ENCODE measurements around the gene PSMD1. TPM values are rescaled to one million over a fixed set of nuclear protein-coding genes. Genes with fewer than 3 reads are reported as not detected.
"Not testable (repeated sequence)": the region's sequence is repeated elsewhere in the genome, so short reads cannot be mapped to it uniquely, and the experiment has no call there.

The PSMD1 gene
- total RNA-seq, 1 experiment from 2014 or later: 164 TPM

DNA sequence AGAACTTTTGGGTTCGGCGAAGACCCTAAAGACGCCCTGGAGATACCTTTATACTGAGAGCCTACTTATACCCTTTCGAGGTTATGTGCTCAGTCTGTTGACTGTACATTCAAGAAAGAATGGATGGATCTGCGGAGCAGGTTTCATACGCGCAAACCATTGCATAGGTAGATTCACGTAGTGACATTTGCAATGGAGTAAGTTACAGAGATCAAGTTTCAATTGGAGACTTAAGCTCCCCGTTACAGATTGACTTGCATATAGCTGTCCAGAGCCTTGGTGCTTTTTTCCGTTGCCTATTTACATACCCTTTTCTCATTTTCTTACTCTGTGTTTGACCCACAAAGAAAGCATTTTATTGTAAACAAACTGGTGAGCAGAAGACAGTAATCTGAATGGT, 923 bp downstream of the PSMD1 start:
- H3K27me3 ChIP-seq (replicated peaks): no peaks in the 10 kb centered on the region
- H3K4me3 ChIP-seq: peak overlapping the region; percentile 88
- no peaks in the 10 kb centered on the region for H3K9me3 ChIP-seq (replicated peaks)
- peaks cover 35% of the 10 kb centered on the region for H3K36me3 ChIP-seq
- peaks cover 28% of the 10 kb centered on the region for H3K4me1 ChIP-seq (replicated peaks)
- DNase-seq (ENCODE audit: low read depth in 1 of 2, low spot score in 2 of 2): no peak
- peak overlapping the region; percentile 94 for H3K27ac ChIP-seq

DNA sequence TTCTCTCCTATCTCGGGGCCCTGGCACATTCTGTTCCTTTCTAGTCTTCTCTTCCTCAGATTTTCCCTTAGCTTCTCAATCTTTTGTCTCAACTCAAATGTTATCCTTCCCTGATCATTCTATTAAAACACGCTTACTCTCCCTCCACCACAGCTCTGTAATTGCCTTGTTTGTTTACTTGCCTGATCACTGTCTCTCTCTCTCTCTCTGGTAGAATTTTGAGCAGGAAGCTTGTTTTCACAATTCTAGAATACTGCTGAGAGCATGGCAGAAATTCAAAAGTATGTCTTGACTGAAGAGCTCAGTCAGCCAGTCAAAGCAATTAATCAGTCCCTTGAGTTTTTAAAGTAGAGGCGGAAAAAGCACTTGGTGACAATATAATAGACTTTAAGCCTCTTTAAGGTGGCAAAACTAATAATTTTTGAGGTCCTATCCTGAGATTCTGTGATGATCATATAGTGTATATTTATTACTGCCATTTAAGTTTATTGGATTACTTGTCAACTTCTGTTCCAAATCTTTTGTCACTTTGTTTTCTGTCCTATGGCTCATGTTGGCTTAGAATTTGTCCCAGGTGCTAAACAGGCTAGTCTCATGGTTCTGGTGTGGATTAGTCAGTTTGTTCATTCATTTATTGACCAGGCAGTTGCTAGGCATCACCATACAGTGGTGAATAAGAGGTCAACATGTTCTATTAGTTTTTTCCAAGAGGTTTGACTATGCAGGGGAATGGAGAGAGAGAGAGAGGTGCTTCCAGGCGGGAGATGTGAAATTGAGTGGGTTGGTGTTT, 2.3 kb downstream of the PSMD1 start:
- no peaks in the 10 kb centered on the region for H3K27me3 ChIP-seq (replicated peaks)
- peaks cover 48% of the 10 kb centered on the region for H3K36me3 ChIP-seq
- H3K4me3 ChIP-seq: no peak overlapping the region
- no peak for DNase-seq (ENCODE audit: low read depth in 1 of 2, low spot score in 2 of 2)
- H3K4me1 ChIP-seq (replicated peaks): peaks cover 20% of the 10 kb centered on the region
- no peaks in the 10 kb centered on the region for H3K9me3 ChIP-seq (replicated peaks)
- H3K27ac ChIP-seq: no peak overlapping the region

DNA sequence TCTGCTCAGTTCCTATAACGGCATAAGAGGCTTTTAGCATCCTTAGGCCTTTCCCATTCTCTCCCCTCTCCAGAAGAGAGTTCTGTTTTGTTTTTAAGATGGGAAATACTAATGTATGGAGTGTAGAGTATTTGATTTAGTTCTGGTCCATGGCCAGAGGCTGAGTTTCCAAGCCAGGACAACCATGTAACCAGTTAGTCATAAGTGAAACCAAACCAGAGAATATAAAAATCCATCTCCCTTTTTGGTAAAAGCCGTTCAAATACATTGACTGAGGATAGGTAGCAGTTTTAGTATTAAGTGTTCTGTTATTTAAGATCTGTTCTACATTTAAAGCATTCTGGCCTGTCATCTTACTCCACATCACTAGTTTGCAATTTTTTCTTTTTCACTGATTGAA, 3.1 kb downstream of the PSMD1 start:
- H3K4me3 ChIP-seq: no peak overlapping the region
- H3K27me3 ChIP-seq (replicated peaks): no peaks in the 10 kb centered on the region
- H3K9me3 ChIP-seq (replicated peaks): no peaks in the 10 kb centered on the region
- H3K27ac ChIP-seq: no peak overlapping the region
- peaks cover 56% of the 10 kb centered on the region for H3K36me3 ChIP-seq
- peaks cover 20% of the 10 kb centered on the region for H3K4me1 ChIP-seq (replicated peaks)
- no peak for DNase-seq (ENCODE audit: low read depth in 1 of 2, low spot score in 2 of 2)

DNA sequence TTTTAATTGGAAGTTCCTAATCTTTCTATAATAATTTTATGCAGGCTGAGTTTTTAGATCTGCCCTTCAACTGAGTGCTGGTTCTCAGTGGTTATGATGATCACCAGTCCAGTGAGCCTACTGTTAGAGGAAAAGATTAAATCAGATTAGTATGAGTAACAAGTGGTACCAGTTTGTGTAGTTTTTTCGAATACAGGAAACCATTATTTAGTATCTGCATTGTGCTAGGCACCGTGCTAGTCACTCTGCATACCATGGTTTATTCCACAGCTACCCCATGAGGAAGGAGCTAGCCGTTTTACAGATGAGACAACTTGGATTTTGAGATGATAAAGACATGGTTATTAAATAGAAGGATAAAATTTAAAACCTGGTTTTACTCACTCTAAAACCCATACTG, 6.1 kb downstream of the PSMD1 start:
- no peak for DNase-seq (ENCODE audit: low read depth in 1 of 2, low spot score in 2 of 2)
- H3K27ac ChIP-seq: no peak overlapping the region
- no peak overlapping the region for H3K4me3 ChIP-seq
- H3K9me3 ChIP-seq (replicated peaks): no peaks in the 10 kb centered on the region
- peaks cover 20% of the 10 kb centered on the region for H3K4me1 ChIP-seq (replicated peaks)
- peaks cover 77% of the 10 kb centered on the region for H3K36me3 ChIP-seq
- no peaks in the 10 kb centered on the region for H3K27me3 ChIP-seq (replicated peaks)

DNA sequence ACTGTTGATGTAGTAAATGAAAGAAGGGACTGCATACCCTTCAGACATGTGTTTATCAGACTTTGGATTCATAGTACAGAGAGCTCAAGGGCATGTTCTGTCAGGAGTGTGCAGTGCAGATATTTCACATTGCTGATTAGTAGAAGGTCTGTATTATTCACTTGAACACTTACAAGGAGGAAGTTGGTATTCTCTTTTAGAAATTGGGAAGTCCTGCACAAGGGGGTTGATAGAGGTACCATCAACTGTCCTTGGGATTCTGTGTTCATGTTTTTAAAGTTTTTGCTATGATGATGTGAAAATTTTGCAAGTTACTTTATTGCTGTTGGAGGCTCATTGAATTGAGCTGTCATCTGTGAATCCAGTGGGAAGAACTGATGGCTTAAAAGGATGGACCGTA, 6.7 kb downstream of the PSMD1 start:
- Histone ChIP-seq H3K4me3 (no peak overlapping the region), H3K9me3 (replicated peaks) (no peaks in the 10 kb centered on the region), H3K27me3 (replicated peaks) (no peaks in the 10 kb centered on the region), H3K27ac (no peak overlapping the region), H3K4me1 (replicated peaks) (peaks cover 14% of the 10 kb centered on the region), H3K36me3 (peaks cover 82% of the 10 kb centered on the region)
- no peak for DNase-seq (ENCODE audit: low read depth in 1 of 2, low spot score in 2 of 2)

DNA sequence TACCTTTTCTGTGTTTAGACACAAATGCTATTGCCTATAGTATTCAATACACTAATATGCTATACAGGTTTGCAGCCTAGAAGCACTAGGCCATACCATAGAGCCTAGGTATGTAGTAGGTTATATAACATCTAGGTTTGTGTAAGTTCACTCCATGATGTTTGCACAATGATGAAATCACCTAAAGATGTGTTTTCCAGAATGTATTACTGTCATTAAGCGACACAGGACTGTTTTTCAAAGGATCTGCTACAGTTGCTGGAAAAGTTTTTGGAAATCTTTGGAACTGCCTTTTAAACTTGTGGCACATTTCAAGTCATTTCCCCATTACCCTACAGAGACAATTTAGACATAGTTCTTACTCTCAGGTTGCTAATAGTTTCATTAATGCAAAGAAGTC, 9.3 kb downstream of the PSMD1 start:
- H3K36me3 ChIP-seq: peaks cover 95% of the 10 kb centered on the region
- H3K9me3 ChIP-seq (replicated peaks): no peaks in the 10 kb centered on the region
- no peaks in the 10 kb centered on the region for H3K4me1 ChIP-seq (replicated peaks)
- no peak overlapping the region for H3K27ac ChIP-seq
- H3K27me3 ChIP-seq (replicated peaks): no peaks in the 10 kb centered on the region
- no peak for DNase-seq (ENCODE audit: low read depth in 1 of 2, low spot score in 2 of 2)
- no peak overlapping the region for H3K4me3 ChIP-seq

DNA sequence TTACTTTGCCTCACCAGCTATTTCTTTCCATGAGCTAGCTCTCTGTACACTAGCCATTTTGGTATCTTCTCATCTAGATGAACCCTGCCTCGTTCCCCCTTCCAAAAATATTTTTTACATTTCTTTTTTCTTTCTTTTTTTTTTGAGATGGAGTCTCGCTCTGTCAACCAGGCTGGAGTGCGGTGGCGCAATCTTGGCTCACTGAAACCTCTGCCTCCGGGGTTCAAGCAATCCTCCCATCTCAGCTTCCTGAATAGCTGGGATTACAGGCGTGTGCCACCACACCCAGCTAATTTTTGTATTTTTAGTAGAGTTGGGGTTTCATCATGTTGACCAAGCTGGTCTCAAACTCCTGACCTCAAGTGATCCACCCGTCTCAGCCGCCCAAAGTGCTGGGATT, 10.9 kb downstream of the PSMD1 start:
- not testable (repeated sequence) for H3K27me3 ChIP-seq (replicated peaks); H3K9me3 ChIP-seq (replicated peaks); H3K4me3 ChIP-seq; H3K4me1 ChIP-seq (replicated peaks); H3K27ac ChIP-seq; DNase-seq (ENCODE audit: low read depth in 1 of 2, low spot score in 2 of 2)
- H3K36me3 ChIP-seq: peaks cover 94% of the 10 kb centered on the region

DNA sequence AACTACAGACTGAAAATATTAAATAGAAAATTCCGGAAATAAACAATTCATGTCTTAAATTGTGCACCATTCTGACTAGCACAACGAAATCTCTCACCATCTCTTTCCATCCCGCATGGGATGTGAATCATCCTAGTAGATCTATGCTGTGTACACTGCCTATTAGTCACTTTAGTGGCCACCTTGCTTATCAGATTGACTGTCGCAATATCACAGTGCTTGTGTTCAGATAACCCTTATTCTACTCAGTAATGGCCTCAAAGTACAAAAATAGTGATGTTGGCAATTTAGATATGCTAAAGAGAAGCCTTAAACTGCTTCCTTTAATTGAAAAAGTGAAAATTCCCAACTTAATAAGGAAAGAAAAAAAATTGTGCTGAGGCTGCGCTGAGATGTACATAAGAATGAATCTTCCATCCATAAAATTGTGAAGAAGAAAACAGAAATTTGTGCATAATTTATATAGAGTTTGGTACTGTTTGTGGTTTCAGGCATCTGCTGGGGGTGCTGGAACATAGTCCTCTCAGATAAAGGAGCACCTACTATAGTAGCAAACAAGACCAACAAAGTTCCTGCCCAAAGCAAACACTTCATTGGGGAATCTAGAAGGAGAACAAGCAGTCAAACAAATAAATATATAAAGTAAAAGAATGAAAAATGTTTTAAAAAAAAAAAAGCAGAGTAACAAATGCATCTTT, 12.0 kb downstream of the PSMD1 start:
- Histone ChIP-seq H3K4me1 (replicated peaks) (no peaks in the 10 kb centered on the region), H3K27me3 (replicated peaks) (no peaks in the 10 kb centered on the region), H3K36me3 (peaks cover 92% of the 10 kb centered on the region), H3K9me3 (replicated peaks) (no peaks in the 10 kb centered on the region), H3K4me3 (no peak overlapping the region), H3K27ac (no peak overlapping the region)
- no peak for DNase-seq (ENCODE audit: low read depth in 1 of 2, low spot score in 2 of 2)

DNA sequence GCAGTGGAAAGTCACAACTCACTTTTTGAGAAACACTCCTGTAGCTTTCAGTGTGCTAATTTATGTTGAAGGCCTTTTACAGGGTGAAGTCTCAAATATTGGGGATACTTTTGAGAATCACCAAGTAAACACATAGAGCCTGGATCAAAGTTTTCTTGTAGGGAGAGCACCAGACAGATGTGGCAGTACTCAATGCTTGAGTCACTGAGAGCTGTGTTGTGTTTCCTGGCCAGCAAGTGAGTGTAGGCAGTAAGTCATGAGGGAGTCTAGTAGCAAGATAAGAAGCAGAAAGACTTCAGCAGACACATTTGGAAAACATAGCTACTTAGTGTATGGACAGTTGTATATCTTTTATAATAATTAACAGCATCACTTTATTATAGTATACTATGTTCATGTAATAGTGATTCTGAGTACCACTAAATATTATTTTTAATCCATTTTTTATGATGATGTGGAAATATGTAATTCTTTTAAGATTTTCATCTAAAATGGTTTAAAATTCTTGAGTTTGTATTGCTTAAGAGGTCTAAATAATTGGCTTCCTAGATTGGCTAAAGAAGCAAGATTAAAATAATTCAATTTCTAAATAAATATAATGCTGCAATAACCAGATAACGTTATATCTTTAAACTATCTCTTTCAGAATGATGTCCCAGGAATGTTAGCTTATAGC, 12.8 kb downstream of the PSMD1 start:
- no peaks in the 10 kb centered on the region for H3K9me3 ChIP-seq (replicated peaks)
- peaks cover 90% of the 10 kb centered on the region for H3K36me3 ChIP-seq
- no peaks in the 10 kb centered on the region for H3K4me1 ChIP-seq (replicated peaks)
- no peaks in the 10 kb centered on the region for H3K27me3 ChIP-seq (replicated peaks)
- no peak for DNase-seq (ENCODE audit: low read depth in 1 of 2, low spot score in 2 of 2)
- H3K27ac ChIP-seq: no peak overlapping the region
- H3K4me3 ChIP-seq: no peak overlapping the region

DNA sequence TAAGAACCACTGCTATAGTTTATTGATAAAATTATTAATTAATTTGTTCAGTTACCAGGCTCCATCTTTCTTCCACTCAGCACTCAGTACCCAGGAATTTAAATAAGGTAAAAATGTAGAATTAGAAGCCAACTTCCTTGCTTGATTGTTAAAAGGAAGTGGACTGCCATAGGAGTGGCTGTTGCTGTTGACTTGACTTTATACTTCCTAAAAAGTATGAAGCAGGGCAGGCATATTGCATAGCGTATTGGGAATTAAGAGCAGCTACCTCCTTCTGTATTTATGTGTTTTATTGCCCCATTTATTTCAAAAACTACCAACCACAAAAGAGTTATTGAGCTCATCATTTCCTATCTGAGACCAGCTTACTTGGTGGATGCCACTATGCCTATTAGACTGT, 27.9 kb downstream of the PSMD1 start:
- Histone ChIP-seq H3K4me3 (no peak overlapping the region), H3K27me3 (replicated peaks) (no peaks in the 10 kb centered on the region), H3K9me3 (replicated peaks) (no peaks in the 10 kb centered on the region), H3K4me1 (replicated peaks) (no peaks in the 10 kb centered on the region), H3K27ac (no peak overlapping the region), H3K36me3 (peaks cover 95% of the 10 kb centered on the region)
- no peak for DNase-seq (ENCODE audit: low read depth in 1 of 2, low spot score in 2 of 2)

DNA sequence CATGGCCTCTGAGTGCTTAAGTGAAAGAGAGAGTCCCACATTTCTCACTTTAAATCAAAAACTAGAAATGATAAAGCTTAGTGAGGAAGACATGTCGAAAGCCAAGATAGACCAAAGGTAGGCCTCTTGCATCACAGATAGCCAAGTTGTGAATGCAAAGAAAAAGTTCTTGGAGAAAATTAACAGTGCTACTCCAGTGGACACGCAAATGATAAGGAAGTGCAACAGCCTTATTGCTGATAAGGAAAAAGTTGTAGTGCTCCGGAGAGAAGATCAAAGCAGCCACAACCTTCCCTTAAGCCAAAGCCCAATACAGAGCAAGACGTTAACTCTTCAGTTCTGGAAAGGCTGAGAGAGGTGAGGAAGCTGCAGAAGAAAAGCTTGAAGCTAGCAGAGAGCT, 32.1 kb downstream of the PSMD1 start:
- no peak overlapping the region for H3K4me3 ChIP-seq
- H3K36me3 ChIP-seq: peaks cover 96% of the 10 kb centered on the region
- no peak for DNase-seq (ENCODE audit: low read depth in 1 of 2, low spot score in 2 of 2)
- H3K4me1 ChIP-seq (replicated peaks): no peaks in the 10 kb centered on the region
- no peak overlapping the region for H3K27ac ChIP-seq
- no peaks in the 10 kb centered on the region for H3K9me3 ChIP-seq (replicated peaks)
- no peaks in the 10 kb centered on the region for H3K27me3 ChIP-seq (replicated peaks)

DNA sequence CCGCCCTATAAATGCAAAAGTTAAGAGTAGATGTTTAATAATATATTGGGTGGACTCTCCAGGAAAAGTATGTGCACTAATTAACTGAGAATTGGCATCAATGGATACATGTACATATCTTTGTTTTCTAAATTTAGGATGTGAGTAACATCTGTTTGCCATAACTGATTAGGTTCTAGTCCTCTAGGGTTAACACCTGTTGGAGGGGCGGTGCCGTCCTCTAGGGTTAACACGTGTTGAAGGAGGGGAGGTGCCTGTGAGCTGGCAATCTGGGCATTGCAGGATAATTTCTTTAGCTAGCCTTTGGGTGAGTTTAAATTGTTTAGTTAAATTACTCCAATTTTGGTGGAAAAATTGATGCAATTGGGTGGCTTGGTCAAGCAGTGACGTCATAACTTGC, 37.3 kb downstream of the PSMD1 start:
- no peak for DNase-seq (ENCODE audit: low read depth in 1 of 2, low spot score in 2 of 2)
- H3K36me3 ChIP-seq: peaks cover 93% of the 10 kb centered on the region
- H3K27me3 ChIP-seq (replicated peaks): no peaks in the 10 kb centered on the region
- no peak overlapping the region for H3K27ac ChIP-seq
- no peaks in the 10 kb centered on the region for H3K4me1 ChIP-seq (replicated peaks)
- H3K9me3 ChIP-seq (replicated peaks): no peaks in the 10 kb centered on the region
- no peak overlapping the region for H3K4me3 ChIP-seq

DNA sequence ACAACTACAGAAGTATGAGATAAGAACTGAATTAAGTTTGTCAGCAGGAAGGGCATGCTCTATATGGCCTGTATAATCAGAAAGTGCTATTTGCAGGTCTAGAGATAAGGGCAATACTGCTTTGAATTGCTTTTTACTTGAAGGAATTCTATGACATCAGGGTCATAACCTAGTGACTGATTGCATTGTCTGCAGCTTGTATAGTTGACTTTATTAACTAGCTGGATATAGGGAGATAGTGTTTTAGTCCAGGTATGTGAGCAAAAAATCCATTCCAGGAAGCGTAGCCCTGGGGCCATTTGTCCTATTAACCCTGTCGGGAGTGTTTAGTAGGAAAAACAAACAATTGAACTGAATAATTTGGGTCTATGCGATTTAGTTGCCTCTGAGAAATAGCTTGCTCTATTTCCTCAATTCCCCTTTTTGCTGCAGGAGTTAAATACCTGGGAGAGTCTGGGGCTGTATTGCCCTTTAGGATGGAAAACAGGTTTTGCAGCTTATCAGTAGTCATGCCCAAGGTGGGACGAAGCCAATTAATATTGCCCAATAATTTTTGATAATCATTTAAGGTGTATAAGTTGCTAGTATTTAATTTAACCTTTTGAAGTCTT, 38.2 kb downstream of the PSMD1 start:
- H3K9me3 ChIP-seq (replicated peaks): no peaks in the 10 kb centered on the region
- H3K27ac ChIP-seq: no peak overlapping the region
- no peaks in the 10 kb centered on the region for H3K27me3 ChIP-seq (replicated peaks)
- DNase-seq (ENCODE audit: low read depth in 1 of 2, low spot score in 2 of 2): no peak
- peaks cover 95% of the 10 kb centered on the region for H3K36me3 ChIP-seq
- H3K4me1 ChIP-seq (replicated peaks): no peaks in the 10 kb centered on the region
- H3K4me3 ChIP-seq: no peak overlapping the region

DNA sequence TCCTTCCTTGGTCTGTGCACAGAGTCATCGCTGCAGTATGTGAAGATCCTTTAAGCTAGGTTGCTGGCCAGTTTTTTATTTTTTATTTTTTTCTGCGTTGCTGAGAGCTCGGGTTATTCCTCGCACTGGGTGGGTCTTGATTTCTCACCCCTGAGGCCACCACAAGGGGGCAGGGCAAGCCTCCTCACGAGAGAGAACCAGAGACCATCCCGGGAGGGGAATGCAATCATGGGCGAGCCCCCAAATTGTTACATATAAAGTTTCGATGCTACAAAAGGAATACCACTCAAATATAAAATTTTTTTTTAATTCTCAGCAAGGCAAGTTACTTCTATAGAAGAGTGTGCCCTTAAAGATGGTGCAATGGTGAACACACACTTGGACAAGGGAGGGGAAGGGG, 43.3 kb downstream of the PSMD1 start:
- Histone ChIP-seq H3K9me3 (replicated peaks) (no peaks in the 10 kb centered on the region), H3K4me3 (no peak overlapping the region), H3K27me3 (replicated peaks) (no peaks in the 10 kb centered on the region), H3K36me3 (peaks cover 89% of the 10 kb centered on the region), H3K4me1 (replicated peaks) (peaks cover 15% of the 10 kb centered on the region), H3K27ac (no peak overlapping the region)
- DNase-seq (ENCODE audit: low read depth in 1 of 2, low spot score in 2 of 2): no peak

All from SJSA1 (cell line).